Progenitor cell of endocrine pancreas (in vitro differentiated cells): Measurements from ENCODE around the gene SRGAP1. TPM values are rescaled to one million over a fixed set of nuclear protein-coding genes. Genes with fewer than 3 reads are reported as not detected.

Source experiments
- DNase-seq: peaks from one replicate; pipeline ENCODE4 v3.0.0; 2021; ENCODE audit warnings: low spot score; ENCODE audit not compliant: unreplicated experiment
- H3K27ac Mint-ChIP-seq: 2 replicates; pipeline ENCODE4 v1.8.0; 2021; ENCODE audit warnings: mild to moderate bottlenecking, moderate library complexity, mixed read lengths
- H3K27me3 Mint-ChIP-seq: 2 replicates; pipeline ENCODE4 v1.8.0; 2021; ENCODE audit warnings: mixed read lengths
- H3K36me3 Mint-ChIP-seq: 2 replicates; pipeline ENCODE4 v1.8.0; 2022; ENCODE audit warnings: mixed read lengths; ENCODE audit not compliant: insufficient read depth
- H3K4me1 Mint-ChIP-seq: 2 replicates; pipeline ENCODE4 v1.8.0; 2021; ENCODE audit warnings: low read depth, mixed read lengths
- H3K4me3 Mint-ChIP-seq: 2 replicates; pipeline ENCODE4 v1.8.0; 2021; ENCODE audit warnings: low read depth, mild to moderate bottlenecking, moderate library complexity, mixed read lengths
- H3K9me3 Mint-ChIP-seq: 2 replicates; pipeline ENCODE4 v1.8.0; 2021; ENCODE audit warnings: low read depth, mixed read lengths
- total RNA-seq: library from RNA; stranded (reverse); gene quantifications from 2 replicates; pipeline ENCODE4 v1.2.1, GENCODE V29; 2021
- TF ChIP-seq, protein P1 (sequence below): fragments of 200-600 bp; sonication (generic); IDR thresholded peaks from one replicate; pipeline ENCODE4 v1.5.0; 2021; ENCODE audit warnings: antibody characterized with exemption, mild to moderate bottlenecking; ENCODE audit not compliant: unreplicated experiment

The SRGAP1 gene
- total RNA-seq, 1 donor from 2014 or later = 23.1 TPM

DNA sequence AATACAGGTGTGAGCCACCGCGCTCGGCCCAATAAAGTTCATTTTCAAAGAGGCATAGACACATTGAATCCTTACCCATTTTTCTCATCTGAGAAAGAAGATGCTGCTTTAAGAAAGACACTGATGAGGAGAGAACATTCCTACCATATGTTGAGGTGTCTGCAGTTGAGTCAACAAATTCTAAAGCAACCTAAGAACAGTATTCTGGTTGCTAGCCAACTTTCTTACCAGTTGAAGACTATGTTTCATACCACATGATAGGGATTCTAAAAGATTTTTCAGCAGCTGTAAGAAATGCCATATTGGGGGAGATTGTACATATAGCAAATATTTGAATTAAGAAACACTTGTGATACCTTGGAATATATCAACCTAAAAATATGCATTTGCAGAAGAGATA is 160.1 kb downstream of the SRGAP1 start:
- no peak for DNase-seq
- Mint-ChIP-seq H3K4me1 (no peaks in the 10 kb centered on the region), H3K36me3 (peaks cover 9% of the 10 kb centered on the region), H3K9me3 (peaks cover 8% of the 10 kb centered on the region), H3K27ac (no peak overlapping the region), H3K4me3 (no peak overlapping the region), H3K27me3 (no peaks in the 10 kb centered on the region)
- TF ChIP-seq, protein P1, sequence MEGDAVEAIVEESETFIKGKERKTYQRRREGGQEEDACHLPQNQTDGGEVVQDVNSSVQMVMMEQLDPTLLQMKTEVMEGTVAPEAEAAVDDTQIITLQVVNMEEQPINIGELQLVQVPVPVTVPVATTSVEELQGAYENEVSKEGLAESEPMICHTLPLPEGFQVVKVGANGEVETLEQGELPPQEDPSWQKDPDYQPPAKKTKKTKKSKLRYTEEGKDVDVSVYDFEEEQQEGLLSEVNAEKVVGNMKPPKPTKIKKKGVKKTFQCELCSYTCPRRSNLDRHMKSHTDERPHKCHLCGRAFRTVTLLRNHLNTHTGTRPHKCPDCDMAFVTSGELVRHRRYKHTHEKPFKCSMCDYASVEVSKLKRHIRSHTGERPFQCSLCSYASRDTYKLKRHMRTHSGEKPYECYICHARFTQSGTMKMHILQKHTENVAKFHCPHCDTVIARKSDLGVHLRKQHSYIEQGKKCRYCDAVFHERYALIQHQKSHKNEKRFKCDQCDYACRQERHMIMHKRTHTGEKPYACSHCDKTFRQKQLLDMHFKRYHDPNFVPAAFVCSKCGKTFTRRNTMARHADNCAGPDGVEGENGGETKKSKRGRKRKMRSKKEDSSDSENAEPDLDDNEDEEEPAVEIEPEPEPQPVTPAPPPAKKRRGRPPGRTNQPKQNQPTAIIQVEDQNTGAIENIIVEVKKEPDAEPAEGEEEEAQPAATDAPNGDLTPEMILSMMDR = no peak

DNA sequence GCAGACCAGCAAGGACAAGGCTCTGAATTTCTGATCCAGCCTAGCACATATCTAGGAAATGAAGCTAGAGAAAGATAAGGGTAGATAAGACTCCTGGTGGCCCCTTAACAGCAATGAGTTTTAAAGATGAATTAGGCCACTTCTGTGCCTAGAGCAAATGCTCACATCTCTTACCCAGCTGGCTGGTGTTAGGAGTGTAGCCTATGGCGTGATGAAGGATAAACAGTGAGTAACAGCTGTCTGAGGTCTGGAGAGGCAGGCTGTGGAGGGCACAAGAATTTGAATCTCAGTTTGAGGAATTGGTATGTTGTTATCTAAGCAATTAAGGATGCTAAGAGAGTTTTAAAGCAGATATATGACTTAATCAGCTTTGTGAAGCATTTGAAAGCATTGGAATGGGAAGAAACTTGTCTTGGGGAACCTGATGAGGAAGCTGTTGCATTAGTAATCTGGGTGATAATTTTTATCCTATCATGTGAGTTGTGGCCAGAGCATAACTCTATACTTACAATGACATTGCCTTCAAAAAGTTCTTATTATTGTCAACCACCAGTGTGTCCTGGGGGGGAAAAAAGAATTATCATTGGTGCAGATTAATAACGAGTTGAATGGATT is 161.8 kb downstream of the SRGAP1 start:
- Mint-ChIP-seq H3K36me3 (peaks cover 9% of the 10 kb centered on the region), H3K4me1 (no peaks in the 10 kb centered on the region), H3K4me3 (no peak overlapping the region), H3K9me3 (peaks cover 8% of the 10 kb centered on the region), H3K27me3 (no peaks in the 10 kb centered on the region), H3K27ac (no peak overlapping the region)
- TF ChIP-seq, protein P1 = no peak
- no peak for DNase-seq

DNA sequence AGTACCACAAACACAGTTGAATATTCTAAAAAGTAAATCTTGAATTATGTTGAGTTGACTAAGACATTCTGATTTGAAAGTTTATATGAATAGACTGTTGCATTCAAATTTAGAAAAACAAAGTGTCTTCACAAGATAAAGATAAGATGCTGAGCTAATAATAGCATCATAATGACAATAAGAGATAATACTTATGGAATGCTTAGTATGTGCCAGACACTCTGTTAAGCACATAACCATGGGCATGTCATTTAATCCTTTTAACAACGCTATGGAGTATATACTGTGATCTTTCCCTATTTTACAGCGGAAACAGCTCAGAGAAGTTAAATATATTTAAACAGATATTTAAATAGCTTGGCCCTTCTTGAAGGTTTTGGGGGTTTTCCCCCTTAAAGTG is 163.4 kb downstream of the SRGAP1 start:
- Mint-ChIP-seq H3K27me3 (no peaks in the 10 kb centered on the region), H3K27ac (no peak overlapping the region), H3K9me3 (peaks cover 8% of the 10 kb centered on the region), H3K4me1 (no peaks in the 10 kb centered on the region), H3K36me3 (peaks cover 8% of the 10 kb centered on the region), H3K4me3 (no peak overlapping the region)
- DNase-seq = no peak
- TF ChIP-seq, protein P1 = no peak

DNA sequence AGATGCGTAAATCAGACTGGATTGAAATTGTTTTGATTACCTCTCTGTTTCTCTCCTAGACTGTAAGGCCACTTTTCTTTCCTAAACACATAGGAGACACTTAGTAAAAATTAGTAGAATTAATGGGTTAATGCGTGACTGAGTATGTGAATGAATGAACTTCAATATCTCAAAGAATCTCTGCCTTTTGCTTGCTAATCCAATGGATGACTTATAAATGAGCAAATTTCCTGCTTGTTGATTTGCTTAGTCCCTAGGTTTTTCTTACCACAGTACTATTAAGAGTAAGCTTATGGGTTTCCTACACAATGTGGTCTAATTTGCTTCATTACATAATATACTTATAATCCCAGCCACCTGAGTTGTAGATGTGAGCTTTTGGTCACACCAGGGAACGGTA is 164.1 kb downstream of the SRGAP1 start:
- TF ChIP-seq, protein P1 = no peak
- H3K4me1 Mint-ChIP-seq = peaks cover 4% of the 10 kb centered on the region
- peaks cover 8% of the 10 kb centered on the region for H3K9me3 Mint-ChIP-seq
- H3K27ac Mint-ChIP-seq = no peak overlapping the region
- no peaks in the 10 kb centered on the region for H3K27me3 Mint-ChIP-seq
- peaks cover 5% of the 10 kb centered on the region for H3K36me3 Mint-ChIP-seq
- H3K4me3 Mint-ChIP-seq = no peak overlapping the region
- DNase-seq = no peak

DNA sequence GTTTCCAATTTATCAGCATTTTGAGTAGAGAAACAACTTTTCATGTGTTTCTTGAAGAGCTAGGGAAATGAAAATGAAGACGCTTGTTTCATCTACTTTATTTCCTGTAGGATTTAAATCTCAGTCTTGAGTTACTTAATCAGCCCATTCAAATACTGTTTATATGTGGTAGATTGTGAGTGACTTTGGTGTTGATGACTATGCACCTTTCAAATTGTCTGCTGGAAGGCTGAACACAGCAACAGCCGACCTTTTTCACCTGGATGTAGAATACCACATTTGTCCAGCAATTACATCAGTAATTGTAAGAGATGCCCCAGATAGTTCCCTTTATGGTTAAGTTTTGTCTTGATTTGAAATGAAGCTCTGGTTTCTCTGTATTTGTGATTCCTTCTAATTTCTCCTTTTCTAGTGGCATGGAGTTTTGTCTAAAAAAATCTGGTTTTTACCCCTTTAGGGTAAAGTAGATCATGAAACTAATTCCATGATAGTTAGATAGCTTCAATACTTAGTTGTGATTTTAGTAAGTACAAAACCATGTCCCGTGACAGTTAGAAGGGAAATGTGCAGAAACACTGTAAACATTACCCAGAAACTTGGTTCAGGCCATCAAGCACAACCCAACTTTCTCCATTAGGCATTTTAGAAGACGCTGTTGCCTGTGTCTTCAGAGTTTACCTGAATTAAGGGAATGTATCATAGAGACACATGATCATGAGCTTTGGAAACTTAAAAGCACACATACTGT is 165.0 kb downstream of the SRGAP1 start:
- Mint-ChIP-seq H3K27me3 (no peaks in the 10 kb centered on the region), H3K36me3 (peaks cover 5% of the 10 kb centered on the region), H3K4me3 (no peak overlapping the region), H3K9me3 (peaks cover 8% of the 10 kb centered on the region), H3K27ac (no peak overlapping the region), H3K4me1 (peaks cover 4% of the 10 kb centered on the region)
- no peak for DNase-seq
- TF ChIP-seq, protein P1 = no peak
